Glutamatergic neuron (in vitro differentiated cells): ENCODE measurements around the gene ATXN8OS. TPM values are rescaled to one million over a fixed set of nuclear protein-coding genes. Genes with fewer than 3 reads are reported as not detected.

Experiments used
- DNase-seq: peaks from one replicate; pipeline ENCODE4 v3.0.0; 2022
- H3K27ac Mint-ChIP-seq: one replicate; pipeline ENCODE4 v1.8.0; 2020; ENCODE audit warnings: mild to moderate bottlenecking, mixed read lengths, inconsistent platforms; ENCODE audit not compliant: unreplicated experiment
- H3K27me3 Mint-ChIP-seq: one replicate; pipeline ENCODE4 v1.8.0; 2020; ENCODE audit warnings: mild to moderate bottlenecking, moderate library complexity, mixed read lengths, inconsistent platforms; ENCODE audit not compliant: unreplicated experiment
- H3K36me3 Mint-ChIP-seq: one replicate; pipeline ENCODE4 v1.8.0; 2020; ENCODE audit warnings: mild to moderate bottlenecking, mixed read lengths, inconsistent platforms; ENCODE audit not compliant: unreplicated experiment
- H3K4me1 Mint-ChIP-seq: one replicate; pipeline ENCODE4 v1.8.0; 2020; ENCODE audit warnings: mild to moderate bottlenecking, low read depth, mixed read lengths, inconsistent platforms; ENCODE audit not compliant: unreplicated experiment
- H3K4me3 Mint-ChIP-seq: one replicate; pipeline ENCODE4 v1.8.0; 2020; ENCODE audit warnings: mild to moderate bottlenecking, mixed read lengths, inconsistent platforms; ENCODE audit not compliant: unreplicated experiment
- H3K9me3 Mint-ChIP-seq: one replicate; pipeline ENCODE4 v1.8.0; 2020; ENCODE audit warnings: mild to moderate bottlenecking, moderate library complexity, mixed read lengths, inconsistent platforms; ENCODE audit not compliant: unreplicated experiment
- total RNA-seq: library from RNA; stranded (reverse); fragmentation: NEBNext Ultra II Directional; extraction: Animal tissue kit (Norgen Biotek cat#: 25700); gene quantifications from one replicate; pipeline ENCODE4 v1.2.1, GENCODE V29; 2021; ENCODE audit not compliant: unreplicated experiment
- TF ChIP-seq, protein P1 (sequence below): fragments of 200-600 bp; sonication (generic); IDR thresholded peaks from one replicate; pipeline ENCODE4 v1.5.0; 2021; ENCODE audit not compliant: partially characterized antibody, unreplicated experiment

The ATXN8OS gene
- total RNA-seq, 1 donor from 2014 or later, result not detected

DNA sequence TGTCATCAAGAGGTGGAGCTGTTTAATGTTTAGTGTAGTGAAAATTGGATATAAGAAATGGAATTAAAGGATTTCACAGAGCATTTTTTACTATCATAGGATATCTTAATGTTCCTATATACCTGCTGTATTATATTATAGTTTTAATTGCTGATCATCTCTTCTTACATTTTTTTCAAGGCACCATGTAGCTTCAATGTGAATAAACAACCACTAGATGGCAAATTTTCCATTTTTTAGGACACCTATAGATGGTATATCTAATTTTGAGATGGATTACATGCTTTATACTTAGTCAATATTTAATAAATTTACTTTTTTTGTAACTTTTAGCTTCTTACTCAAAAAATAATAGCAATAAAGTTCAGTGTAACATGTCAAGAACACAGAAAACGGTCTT lies 9.0 kb upstream of the ATXN8OS start:
- no peak overlapping the region for H3K27ac Mint-ChIP-seq
- no peak overlapping the region for H3K4me3 Mint-ChIP-seq
- H3K9me3 Mint-ChIP-seq, result no peaks in the 10 kb centered on the region
- H3K36me3 Mint-ChIP-seq, result no peaks in the 10 kb centered on the region
- no peak for DNase-seq
- TF ChIP-seq, protein P1, sequence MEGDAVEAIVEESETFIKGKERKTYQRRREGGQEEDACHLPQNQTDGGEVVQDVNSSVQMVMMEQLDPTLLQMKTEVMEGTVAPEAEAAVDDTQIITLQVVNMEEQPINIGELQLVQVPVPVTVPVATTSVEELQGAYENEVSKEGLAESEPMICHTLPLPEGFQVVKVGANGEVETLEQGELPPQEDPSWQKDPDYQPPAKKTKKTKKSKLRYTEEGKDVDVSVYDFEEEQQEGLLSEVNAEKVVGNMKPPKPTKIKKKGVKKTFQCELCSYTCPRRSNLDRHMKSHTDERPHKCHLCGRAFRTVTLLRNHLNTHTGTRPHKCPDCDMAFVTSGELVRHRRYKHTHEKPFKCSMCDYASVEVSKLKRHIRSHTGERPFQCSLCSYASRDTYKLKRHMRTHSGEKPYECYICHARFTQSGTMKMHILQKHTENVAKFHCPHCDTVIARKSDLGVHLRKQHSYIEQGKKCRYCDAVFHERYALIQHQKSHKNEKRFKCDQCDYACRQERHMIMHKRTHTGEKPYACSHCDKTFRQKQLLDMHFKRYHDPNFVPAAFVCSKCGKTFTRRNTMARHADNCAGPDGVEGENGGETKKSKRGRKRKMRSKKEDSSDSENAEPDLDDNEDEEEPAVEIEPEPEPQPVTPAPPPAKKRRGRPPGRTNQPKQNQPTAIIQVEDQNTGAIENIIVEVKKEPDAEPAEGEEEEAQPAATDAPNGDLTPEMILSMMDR, result peak; percentile 52
- H3K27me3 Mint-ChIP-seq, result no peaks in the 10 kb centered on the region
- no peaks in the 10 kb centered on the region for H3K4me1 Mint-ChIP-seq

DNA sequence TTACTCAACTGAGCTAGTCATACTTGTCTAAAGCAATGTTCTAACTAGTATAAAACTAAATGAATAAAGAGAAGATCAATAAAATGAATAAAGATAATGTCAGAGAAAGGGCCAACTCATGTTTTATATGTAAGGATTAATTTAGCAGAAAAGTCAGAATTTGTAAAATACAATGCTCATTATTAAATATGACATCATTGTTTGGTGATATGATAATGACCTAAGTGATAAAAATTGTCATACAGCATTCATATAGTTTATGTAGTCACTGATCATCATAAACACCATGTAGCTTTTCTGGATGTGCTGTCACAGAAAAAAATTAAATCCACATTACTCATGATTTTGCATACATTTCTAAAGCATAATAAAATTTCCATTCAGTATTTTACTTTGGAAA lies 3.1 kb upstream of the ATXN8OS start:
- Mint-ChIP-seq H3K27me3 (peaks cover 4% of the 10 kb centered on the region), H3K4me3 (no peak overlapping the region)

DNA sequence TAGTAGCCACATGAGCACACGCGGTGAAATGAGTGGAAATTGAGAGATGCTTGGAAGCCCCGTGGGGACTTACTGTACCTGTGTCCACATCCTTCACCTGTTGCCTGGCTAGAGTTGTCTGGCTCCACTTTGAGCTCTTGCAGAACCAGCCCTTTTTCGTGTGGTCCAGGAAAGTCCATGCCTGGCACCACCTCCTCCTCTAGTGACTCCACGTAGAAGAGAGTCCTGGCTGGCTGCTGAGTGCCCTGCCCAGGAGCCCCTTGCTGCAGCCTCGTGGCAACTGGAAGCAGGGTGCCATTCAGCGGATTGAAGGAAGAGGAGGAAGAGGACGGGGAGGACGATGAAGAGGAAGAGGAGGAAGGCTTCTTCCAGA lies 515 bp upstream of the ATXN8OS start:
- Mint-ChIP-seq H3K27me3 (peaks cover 5% of the 10 kb centered on the region), H3K4me3 (peak overlapping the region; percentile 89), H3K27ac (no peak overlapping the region), H3K4me1 (no peaks in the 10 kb centered on the region), H3K9me3 (peaks cover 1% of the 10 kb centered on the region), H3K36me3 (no peaks in the 10 kb centered on the region)
- TF ChIP-seq, protein P1, result no peak
- no peak for DNase-seq

More for the DNA sequence above, 3.1 kb upstream of the ATXN8OS start:
- no peak for DNase-seq
- TF ChIP-seq, protein P1, result no peak
- Mint-ChIP-seq H3K4me1 (no peaks in the 10 kb centered on the region), H3K36me3 (no peaks in the 10 kb centered on the region), H3K9me3 (no peaks in the 10 kb centered on the region), H3K27ac (no peak overlapping the region)

DNA sequence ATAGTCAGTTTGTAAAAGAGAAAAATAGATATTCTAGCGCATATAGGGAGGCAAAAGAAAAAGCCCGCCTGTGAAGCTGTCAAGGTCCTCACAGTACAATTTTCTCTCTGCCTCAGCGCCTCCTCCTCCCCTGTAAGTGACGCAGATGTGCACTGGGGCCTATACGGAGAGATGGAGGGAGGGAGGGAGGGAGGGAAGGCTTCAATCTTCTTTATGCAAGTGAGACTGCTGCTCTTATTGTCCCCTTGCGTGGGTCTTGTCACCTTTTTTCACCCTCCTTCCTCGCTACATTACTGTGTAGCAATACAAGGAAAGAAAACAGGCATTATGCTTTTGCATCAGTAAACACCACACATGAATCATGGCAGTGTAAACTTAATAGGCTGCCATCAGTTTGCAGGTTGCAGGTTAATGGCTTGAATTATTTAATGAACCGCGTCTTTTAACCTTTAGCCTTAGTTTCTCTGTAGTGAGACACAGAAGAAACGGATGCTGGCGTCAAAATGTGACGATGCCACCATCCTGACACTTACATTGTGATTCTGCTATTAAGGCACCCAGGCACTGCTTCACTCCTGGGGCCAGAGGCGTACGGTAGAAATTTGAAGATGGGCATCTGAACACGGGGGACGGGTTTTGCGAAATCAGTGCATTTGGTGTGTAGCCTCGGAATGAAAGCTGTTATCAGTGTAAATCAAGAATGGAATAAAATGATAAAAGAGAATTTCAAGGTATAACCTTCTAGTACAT lies 905 bp downstream of the ATXN8OS start, which contains the start of gene KLHL1:
Gene KLHL1, minus strand, starts transcription at position 97 of the 750 bp plus-strand sequence. CDS start 753 bp downstream, outside the sequence.
- H3K4me1 Mint-ChIP-seq, result no peaks in the 10 kb centered on the region
- TF ChIP-seq, protein P1, result no peak
- DNase-seq, result peak; percentile 31
- H3K36me3 Mint-ChIP-seq, result no peaks in the 10 kb centered on the region
- peaks cover 5% of the 10 kb centered on the region for H3K27me3 Mint-ChIP-seq
- peak within 1 kb of the TSS; percentile 89 for H3K4me3 Mint-ChIP-seq
- H3K9me3 Mint-ChIP-seq, result peaks cover 1% of the 10 kb centered on the region
- no peak within 1 kb of the TSS for H3K27ac Mint-ChIP-seq

DNA sequence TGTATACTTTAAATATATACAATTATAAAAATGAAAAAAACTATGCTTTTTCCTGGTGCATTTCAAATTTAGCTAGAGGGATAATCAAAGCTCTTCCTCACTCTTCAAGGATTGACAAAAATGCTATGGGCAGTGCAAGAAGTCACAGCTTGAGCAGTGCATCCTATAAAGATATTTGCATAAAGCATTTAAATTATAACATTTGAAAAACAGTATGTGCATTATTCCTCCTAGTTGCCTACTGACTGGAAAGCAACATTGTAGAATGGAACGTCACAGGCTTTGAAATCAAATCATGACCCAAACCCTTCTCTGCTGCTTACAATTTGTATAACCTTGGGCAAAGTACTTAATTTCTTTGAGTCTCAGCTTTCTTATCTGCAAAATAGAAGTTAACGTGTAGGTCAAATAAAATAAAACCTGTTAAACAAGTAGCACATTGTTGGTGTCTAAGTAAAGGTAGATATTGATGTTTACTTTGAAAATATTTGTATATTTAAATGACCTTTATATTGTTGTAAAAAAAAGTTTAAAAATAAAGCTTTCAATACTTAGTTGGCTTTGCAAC lies 9.8 kb downstream of the ATXN8OS start:
- Mint-ChIP-seq H3K4me1 (no peaks in the 10 kb centered on the region), H3K9me3 (no peaks in the 10 kb centered on the region), H3K36me3 (no peaks in the 10 kb centered on the region), H3K4me3 (no peak overlapping the region), H3K27ac (no peak overlapping the region), H3K27me3 (no peaks in the 10 kb centered on the region)
- no peak for DNase-seq
- TF ChIP-seq, protein P1, result no peak
